Measurements from ENCODE around the gene P4HB. TPM values are rescaled to one million over a fixed set of nuclear protein-coding genes. Genes with fewer than 3 reads are reported as not detected.
A peak's percentile ranks its signal among the peaks of the same experiment; 100 is the strongest.

P4HB gene
- polyA plus RNA-seq, 3 donors from 2014 or later, result 365 to 534 (median 475) TPM

DNA sequence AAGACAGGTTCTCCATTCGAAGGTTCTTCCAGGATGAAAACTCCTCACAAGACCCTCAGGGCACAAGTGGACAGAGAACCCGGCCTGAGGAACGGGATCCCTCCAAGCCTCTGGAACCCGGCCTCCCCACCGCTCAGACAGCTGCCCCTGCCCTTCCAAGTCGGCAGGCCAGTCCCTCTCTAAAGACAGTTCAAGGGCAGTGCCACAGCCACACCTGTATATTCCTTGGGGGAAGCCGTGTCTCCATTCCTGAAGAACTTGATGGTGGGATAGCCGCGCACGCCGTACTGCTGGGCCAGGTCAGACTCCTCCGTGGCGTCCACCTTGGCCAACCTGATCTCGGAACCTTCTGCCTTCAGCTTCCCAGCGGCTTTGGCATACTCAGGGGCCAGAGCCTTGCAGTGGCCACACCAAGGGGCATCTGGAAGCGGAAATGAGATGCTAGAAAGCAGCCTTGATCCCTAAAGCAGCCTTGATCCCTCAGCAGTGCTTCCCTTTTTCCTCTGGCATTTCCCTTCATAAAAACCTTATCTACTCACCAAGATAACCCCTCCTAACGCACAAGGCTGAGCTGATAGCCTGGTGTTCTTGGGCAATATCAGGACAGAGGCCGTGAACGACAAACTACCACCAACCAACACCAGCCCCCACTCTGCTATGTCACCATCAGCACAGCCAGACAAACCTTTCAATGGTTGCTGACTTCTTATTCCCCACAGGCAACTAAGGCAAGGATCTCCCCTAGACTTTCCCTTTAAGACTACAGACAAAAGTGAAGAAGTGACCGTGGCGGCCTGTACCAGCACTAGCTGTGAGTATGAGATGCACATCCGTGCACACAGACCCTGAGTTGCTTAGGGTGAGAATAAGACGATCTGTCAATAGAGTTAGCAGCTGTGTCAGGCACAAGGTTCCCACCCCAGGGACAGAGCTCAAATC, 1.1 kb downstream of the P4HB start:
- Mint-ChIP-seq H3K36me3 (peaks cover 0 to 15% (median 3%) of the 10 kb centered on the region in 3 donors), H3K27ac (peak overlapping the region; percentile 87 to 94 (median 90)), H3K4me1 (peaks cover 43 to 46% of the 10 kb centered on the region in 2 donors), H3K4me3 (peak overlapping the region; percentile 85 to 96 (median 92)), H3K27me3 (ENCODE audit: low read depth in 3 of 3) (peaks cover 12 to 29% (median 12%) of the 10 kb centered on the region in 3 donors), H3K9me3 (peaks cover 0 to 2% (median under 1%) of the 10 kb centered on the region in 6 donors)
- DNase-seq, result no peak

DNA sequence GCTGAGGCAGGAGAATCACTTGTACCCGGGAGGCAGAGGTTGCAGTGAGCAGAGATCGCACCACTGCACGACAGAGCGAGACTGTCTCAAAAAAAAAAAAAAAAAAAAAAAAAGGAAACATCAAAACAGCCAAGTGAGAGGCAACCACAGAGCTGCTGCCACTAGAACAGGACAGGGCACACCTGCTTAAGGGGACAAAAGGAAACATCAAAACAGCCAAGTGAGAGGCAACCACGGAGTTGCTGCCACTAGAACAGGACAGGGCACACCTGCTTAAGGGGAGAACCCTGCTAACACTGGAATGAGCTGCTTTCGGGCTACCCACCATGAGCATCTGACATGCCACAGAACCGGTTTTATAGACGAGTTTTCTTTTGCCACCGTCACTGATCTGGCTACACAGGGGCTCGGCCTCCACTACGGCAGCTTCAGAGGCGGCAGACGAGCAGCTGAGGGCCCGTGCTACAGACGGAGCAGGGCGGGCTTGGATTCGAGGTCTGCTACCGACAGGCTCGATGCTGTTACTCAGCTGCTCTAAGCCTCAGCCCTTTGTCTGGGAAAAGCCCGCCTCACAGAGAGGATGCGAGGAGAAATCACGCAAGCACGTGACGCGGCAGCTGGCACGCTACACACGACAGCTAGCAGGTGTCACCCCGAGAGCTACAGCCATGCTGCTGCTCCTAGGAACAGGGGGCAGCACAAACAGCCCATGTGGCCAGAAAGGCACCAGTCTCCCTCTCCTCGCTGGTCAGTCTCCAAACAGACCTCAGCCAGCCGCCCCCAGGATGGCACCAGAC, 2.0 kb downstream of the P4HB start:
- peaks cover 9 to 25% (median 10%) of the 10 kb centered on the region in 3 donors for H3K27me3 Mint-ChIP-seq (ENCODE audit: low read depth in 3 of 3)
- peaks cover 0 to 11% (median 3%) of the 10 kb centered on the region in 3 donors for H3K36me3 Mint-ChIP-seq
- DNase-seq, result no peak
- H3K27ac Mint-ChIP-seq, result no peak overlapping the region
- peak overlapping the region; percentile 21 to 96 (median 92) for H3K4me3 Mint-ChIP-seq
- peaks cover 0 to 2% (median under 1%) of the 10 kb centered on the region in 6 donors for H3K9me3 Mint-ChIP-seq
- peaks cover 38 to 44% of the 10 kb centered on the region in 2 donors for H3K4me1 Mint-ChIP-seq

DNA sequence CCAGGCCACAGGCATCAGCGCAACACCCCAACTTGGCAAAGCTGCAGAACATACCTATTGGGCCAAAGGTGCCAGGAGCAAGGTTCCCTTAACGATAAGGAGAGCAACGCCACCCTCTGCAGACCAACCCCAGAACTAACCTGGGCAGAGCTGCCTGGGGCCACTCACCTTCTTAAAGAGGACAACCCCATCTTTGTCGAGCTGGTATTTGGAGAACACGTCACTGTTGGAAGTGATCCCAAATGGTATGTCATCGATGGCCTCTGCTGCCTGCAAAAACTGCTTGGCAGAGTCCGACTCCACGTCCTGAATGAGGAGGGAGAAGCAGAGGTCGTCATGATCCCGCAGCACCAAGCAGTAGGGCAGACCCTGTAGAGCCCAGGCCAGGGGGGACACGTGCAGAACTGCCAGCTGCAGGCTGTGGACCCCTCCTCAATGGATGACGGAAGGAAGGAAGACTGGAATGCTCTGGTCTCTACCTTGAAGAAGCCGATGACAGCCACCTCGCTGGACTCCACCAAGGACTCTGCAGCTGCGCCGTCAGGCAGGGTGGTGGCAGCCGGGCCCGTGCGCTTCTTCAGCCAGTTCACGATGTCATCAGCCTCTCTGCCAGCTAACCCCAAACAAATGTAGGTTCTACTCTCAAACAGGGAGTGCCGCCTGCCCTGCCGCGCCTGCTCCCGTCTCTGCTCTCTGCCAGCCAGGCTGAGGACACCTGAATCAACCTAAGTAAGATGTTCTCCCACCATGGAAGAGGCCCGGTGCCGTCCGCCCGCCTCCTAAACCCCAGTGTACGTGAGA, 5.2 kb downstream of the P4HB start:
- Mint-ChIP-seq H3K36me3 (peaks cover 0 to 15% (median 3%) of the 10 kb centered on the region in 3 donors), H3K27ac (no peak overlapping the region), H3K4me1 (peaks cover 22 to 27% of the 10 kb centered on the region in 2 donors), H3K9me3 (peaks cover 0 to 1% (median 0%) of the 10 kb centered on the region in 6 donors), H3K27me3 (ENCODE audit: low read depth in 3 of 3) (peaks cover 0 to 6% (median 2%) of the 10 kb centered on the region in 3 donors), H3K4me3 (no peak overlapping the region)
- no peak for DNase-seq

DNA sequence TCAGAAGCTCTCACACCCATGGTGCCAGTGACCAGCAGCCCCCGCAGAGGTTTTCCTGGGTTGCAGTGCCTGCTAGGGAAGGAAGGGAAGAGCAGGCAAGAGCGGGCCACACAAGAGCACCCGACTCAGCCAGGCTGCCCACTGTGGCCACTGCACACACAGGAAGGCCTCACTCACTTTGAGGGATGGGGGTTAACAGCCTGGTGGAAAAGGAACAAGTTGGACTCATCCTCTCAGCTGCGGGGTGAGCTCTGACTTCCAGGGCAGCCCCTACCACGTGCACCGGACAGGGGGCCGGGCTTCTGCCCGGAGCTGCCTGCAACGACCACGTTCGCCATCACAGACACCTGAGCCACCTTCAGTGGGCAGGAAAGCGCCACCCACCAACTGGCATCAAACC, 8.1 kb downstream of the P4HB start:
- H3K9me3 Mint-ChIP-seq, result no peaks in the 10 kb centered on the region
- no peak overlapping the region for H3K27ac Mint-ChIP-seq
- peaks cover 0 to 5% of the 10 kb centered on the region in 2 donors for H3K4me1 Mint-ChIP-seq
- peaks cover 0 to 2% (median 0%) of the 10 kb centered on the region in 3 donors for H3K27me3 Mint-ChIP-seq (ENCODE audit: low read depth in 3 of 3)
- H3K4me3 Mint-ChIP-seq, result no peak overlapping the region
- no peak for DNase-seq
- peaks cover 0 to 7% (median 3%) of the 10 kb centered on the region in 3 donors for H3K36me3 Mint-ChIP-seq

DNA sequence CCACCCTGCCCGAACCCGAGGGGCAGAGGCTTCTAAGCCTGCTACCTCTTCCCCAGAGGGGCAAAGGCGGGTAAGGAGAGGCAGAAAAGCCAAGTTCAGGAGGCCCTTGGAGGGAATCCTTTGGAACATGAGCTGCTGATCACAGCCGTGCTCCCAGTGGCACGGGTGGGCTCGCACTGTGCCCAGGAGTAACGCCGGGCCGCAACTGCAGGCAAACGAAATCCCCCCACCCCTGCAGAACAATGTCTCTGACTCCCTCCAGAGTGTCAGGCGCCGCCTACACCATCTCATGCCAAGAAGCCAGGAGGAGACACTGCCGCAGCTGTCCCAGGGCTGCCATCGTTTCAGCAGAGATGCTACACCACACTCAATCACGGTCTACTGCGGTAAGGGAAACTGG, 8.9 kb downstream of the P4HB start:
- no peak overlapping the region for H3K4me3 Mint-ChIP-seq
- no peak for DNase-seq
- H3K27ac Mint-ChIP-seq, result no peak overlapping the region
- peaks cover 0 to 2% (median 0%) of the 10 kb centered on the region in 3 donors for H3K27me3 Mint-ChIP-seq (ENCODE audit: low read depth in 3 of 3)
- H3K9me3 Mint-ChIP-seq, result no peaks in the 10 kb centered on the region
- H3K36me3 Mint-ChIP-seq, result peaks cover 0 to 7% (median 3%) of the 10 kb centered on the region in 3 donors
- H3K4me1 Mint-ChIP-seq, result peaks cover 0 to 5% of the 10 kb centered on the region in 2 donors

DNA sequence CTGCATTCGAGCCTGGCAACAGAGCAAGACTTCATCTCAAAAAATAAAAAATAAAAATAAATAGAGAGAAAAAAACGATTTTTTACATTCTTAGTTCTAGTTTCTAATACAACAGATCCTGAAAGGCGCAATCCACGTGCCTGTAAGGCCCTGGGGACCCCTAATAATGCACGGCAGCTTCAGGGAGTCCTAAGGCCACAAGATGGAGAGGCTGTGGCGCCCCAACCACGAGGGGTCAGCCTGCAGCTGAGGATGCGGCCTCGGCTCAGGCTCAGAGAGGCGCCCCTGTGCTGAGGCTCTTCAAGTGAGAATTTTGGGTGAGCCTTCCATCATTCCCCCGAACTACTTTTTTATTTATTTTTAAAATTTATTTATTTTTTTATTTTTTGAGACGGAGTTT, 10.9 kb downstream of the P4HB start:
- Mint-ChIP-seq H3K9me3 (no peaks in the 10 kb centered on the region), H3K4me1 (peaks cover 0 to 5% of the 10 kb centered on the region in 2 donors), H3K4me3 (no peak overlapping the region), H3K27ac (no peak overlapping the region), H3K36me3 (peaks cover 0 to 4% (median 0%) of the 10 kb centered on the region in 3 donors), H3K27me3 (ENCODE audit: low read depth in 3 of 3) (peaks cover 0 to 5% (median 0%) of the 10 kb centered on the region in 3 donors)
- DNase-seq, result no peak

DNA sequence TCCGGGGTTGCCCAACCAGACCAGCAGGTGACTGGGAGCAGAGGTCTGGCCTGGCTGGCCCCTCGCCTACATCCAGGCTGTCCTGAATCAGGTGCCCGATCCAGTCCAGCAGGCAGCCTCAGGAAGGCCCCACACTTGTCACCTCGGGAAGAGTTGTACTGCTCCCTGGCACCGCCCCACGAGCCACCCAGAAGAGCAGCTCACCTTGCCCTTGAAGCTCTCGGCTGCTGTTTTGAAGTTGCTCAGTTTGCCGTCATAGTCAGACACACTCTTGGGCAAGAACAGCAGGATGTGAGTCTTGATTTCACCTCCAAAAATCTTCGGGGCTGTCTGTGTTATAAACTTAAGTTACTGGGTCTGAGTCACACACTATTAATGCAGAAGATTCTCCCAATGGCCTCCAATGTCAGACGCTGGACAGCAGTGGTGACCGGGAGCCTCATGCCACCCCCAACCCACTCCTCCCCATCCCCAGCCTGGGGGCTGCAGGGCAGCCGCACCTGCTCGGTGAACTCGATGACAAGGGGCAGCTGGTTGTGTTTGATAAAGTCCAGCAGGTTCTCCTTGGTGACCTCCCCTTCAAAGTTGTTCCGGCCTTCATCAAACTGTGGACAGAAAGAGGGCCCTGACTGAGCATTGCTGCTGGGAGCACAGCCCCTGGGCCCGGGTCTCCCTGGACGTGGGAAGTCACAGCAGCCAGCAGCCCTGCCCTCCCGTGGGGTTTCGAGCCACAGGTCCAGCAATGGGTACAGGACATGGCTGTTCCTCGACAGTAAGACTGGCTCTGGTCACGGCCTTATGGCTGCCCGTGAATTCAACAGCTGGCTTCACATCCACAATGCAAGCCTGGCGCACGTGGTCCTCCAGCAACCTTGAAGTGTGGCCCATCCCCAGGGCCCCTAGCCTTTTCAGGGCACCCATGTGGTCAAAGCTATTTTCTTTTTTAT, 13.3 kb downstream of the P4HB start:
- H3K4me1 Mint-ChIP-seq, result peaks cover 0 to 3% of the 10 kb centered on the region in 2 donors
- H3K27me3 Mint-ChIP-seq (ENCODE audit: low read depth in 3 of 3), result peaks cover 0 to 5% (median 0%) of the 10 kb centered on the region in 3 donors
- no peak overlapping the region for H3K4me3 Mint-ChIP-seq
- no peaks in the 10 kb centered on the region for H3K9me3 Mint-ChIP-seq
- DNase-seq, result no peak
- H3K36me3 Mint-ChIP-seq, result peaks cover 0 to 8% (median 0%) of the 10 kb centered on the region in 3 donors
- H3K27ac Mint-ChIP-seq, result no peak overlapping the region

DNA sequence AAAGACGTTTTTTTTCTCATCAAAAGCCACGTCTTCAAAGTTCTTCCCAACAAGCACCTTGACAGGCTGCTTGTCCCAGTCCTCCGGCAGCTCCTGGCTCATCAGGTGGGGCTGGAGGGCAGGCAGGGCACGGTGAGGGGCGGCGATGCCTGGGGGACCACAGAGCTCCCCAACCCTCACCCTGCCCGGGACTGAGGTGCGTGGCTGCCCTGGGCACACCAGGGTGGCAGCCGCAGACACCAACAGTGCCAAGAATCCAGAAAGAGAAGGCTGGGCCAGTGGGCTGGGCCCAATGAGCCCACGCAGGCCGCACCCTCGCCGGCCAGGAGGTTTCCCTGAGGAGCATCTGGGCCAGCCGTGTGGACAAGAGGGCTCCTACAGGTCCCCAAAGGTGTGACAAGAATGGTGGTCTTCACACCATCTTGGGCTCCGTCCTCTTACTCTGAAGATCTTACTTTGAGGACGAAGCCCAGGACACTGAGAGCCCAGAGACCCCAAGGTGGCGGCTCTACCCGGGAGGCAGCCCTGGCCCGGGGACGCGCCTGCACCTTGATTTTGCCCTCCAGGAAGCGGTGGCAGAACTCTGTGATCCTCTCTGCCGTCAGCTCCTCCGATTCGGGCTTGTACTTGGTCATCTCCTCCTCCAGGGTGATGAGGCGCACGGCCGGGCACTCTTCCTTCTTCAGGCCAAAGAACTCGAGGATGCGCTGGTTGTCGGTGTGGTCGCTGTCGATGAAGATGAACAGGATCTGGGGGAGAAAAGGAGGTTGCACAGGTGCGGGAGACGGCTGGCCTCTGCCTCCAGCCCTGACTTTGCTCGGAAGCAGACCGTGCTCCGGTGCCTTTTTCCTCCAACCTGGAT, 14.2 kb downstream of the P4HB start:
- no peak overlapping the region for H3K27ac Mint-ChIP-seq
- no peak for DNase-seq
- H3K9me3 Mint-ChIP-seq, result no peaks in the 10 kb centered on the region
- no peak overlapping the region for H3K4me3 Mint-ChIP-seq
- H3K36me3 Mint-ChIP-seq, result peaks cover 0 to 4% (median 0%) of the 10 kb centered on the region in 3 donors
- peaks cover 0 to 5% (median 0%) of the 10 kb centered on the region in 3 donors for H3K27me3 Mint-ChIP-seq (ENCODE audit: low read depth in 3 of 3)
- H3K4me1 Mint-ChIP-seq, result no peaks in the 10 kb centered on the region

DNA sequence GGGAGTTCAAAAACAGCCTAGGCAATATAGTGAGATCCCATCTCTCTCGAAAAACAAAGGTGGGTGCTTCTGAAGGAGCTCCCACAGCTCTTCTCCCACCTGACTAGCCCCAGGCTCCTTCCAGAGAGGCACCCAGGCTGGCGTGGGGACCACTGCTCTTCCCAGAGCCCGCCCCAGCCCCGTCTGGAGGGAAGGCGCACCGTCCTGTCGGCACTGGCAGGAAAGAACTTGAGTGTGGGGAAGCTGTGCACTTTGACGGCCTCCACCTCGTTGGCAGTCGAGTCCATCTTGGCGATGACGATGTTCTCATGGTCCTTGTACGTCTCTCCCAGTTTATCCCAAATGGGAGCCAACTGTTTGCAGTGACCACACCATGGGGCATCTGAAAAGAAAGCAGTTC, 15.0 kb downstream of the P4HB start:
- no peaks in the 10 kb centered on the region for H3K9me3 Mint-ChIP-seq
- peaks cover 0 to 3% (median 0%) of the 10 kb centered on the region in 3 donors for H3K27me3 Mint-ChIP-seq (ENCODE audit: low read depth in 3 of 3)
- peak overlapping the region in 1 of 6 donors; percentile 39 for H3K27ac Mint-ChIP-seq
- no peak overlapping the region for H3K4me3 Mint-ChIP-seq
- DNase-seq, result no peak
- H3K36me3 Mint-ChIP-seq, result peaks cover 0 to 4% (median 0%) of the 10 kb centered on the region in 3 donors
- no peaks in the 10 kb centered on the region for H3K4me1 Mint-ChIP-seq

DNA sequence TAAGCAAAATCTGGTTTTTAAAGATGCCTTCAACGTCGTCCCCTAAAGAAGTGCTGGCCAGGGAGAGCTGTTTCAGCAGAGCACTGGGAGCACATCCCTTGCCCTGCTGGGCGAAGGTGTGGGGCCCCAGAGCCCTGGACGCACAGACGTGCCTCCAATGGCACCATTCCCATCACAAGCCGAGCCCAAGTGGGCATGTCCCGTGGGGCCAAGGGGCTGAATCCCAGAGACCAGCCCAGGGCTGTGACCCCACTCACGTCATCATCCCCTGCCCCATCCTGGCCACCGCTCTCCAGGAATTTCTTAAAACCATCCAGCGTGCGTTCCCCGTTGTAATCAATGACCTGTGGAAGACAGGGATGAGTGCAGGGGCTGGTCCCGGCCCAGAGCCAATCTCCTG, 15.4 kb downstream of the P4HB start:
- no peak for DNase-seq
- Mint-ChIP-seq H3K27ac (no peak overlapping the region), H3K27me3 (ENCODE audit: low read depth in 3 of 3) (peaks cover 0 to 3% (median 0%) of the 10 kb centered on the region in 3 donors), H3K4me1 (no peaks in the 10 kb centered on the region), H3K4me3 (no peak overlapping the region), H3K9me3 (no peaks in the 10 kb centered on the region), H3K36me3 (peaks cover 0 to 4% (median 0%) of the 10 kb centered on the region in 3 donors)

DNA sequence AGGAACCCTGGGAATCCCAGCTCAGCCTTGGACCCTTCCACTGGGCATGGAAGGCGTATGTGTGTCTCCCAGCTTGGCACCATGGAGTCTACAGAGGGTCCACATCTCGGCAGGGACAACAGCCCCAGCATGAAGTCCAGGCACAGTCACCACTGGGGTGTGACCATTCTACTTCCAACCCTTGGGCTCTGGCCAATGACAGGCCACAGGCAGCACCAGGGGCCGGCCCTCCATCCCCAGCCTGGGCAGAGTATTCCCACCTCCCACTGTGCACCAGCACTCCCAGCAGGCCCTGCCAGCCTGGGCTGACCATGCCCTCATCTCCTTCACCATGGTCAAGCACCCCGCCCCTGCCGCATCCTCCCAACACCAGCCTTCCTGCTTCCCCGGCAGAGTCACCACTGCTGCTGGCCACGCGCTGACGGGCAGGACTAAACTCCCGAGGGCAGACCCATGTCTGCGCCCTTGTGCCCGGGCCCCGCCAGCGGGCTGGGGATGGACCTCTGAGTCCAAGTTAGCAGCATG, 15.9 kb downstream of the P4HB start:
- Mint-ChIP-seq H3K4me1 (no peaks in the 10 kb centered on the region), H3K27me3 (ENCODE audit: low read depth in 3 of 3) (peaks cover 0 to 3% (median 0%) of the 10 kb centered on the region in 3 donors), H3K36me3 (peaks cover 0 to 4% (median 0%) of the 10 kb centered on the region in 3 donors), H3K4me3 (no peak overlapping the region), H3K27ac (no peak overlapping the region), H3K9me3 (no peaks in the 10 kb centered on the region)
- no peak for DNase-seq

Measured in immature natural killer cell (primary cell).